ELR (cell line): Measurements from ENCODE around the gene CCDC34.
A peak's percentile ranks its signal among the peaks of the same experiment; 100 is the strongest.

ENCODE experiments used
- DNase-seq: peaks from one replicate; pipeline ENCODE4 v3.0.0-alpha.2; 2015; ENCODE audit warnings: low read depth

The CCDC34 gene

GRCh38 chr11:27392278-27393114 is 29.5 kb upstream of the CCDC34 start:
- DNase-seq = peak; percentile 67

- DNase-seq = peak; percentile 64
Observed at GRCh38 chr11:27391331-27392015, 28.5 kb upstream of the CCDC34 start.

- peak; percentile 60 for DNase-seq
Observed at GRCh38 chr11:27390318-27391295, 27.6 kb upstream of the CCDC34 start.

GRCh38 chr11:27388869-27389268 is 25.9 kb upstream of the CCDC34 start:
- no peak for DNase-seq

GRCh38 chr11:27388001-27388400 is 25.0 kb upstream of the CCDC34 start:
- peak; percentile 25 for DNase-seq

- DNase-seq = no peak
Observed at GRCh38 chr11:27387362-27387761, 24.3 kb upstream of the CCDC34 start.

- no peak for DNase-seq
Observed at GRCh38 chr11:27386181-27386845, 23.3 kb upstream of the CCDC34 start.

- DNase-seq = peak; percentile 87
Observed at GRCh38 chr11:27385245-27385644, 22.2 kb upstream of the CCDC34 start.

GRCh38 chr11:27384227-27384626 is 21.2 kb upstream of the CCDC34 start:
- DNase-seq = no peak

GRCh38 chr11:27383645-27384044 is 20.6 kb upstream of the CCDC34 start:
- DNase-seq = no peak

GRCh38 chr11:27381238-27381666 is 18.2 kb upstream of the CCDC34 start:
- no peak for DNase-seq

GRCh38 chr11:27380771-27381170 is 17.8 kb upstream of the CCDC34 start:
- DNase-seq = no peak

- no peak for DNase-seq
Observed at GRCh38 chr11:27379449-27379848, 16.4 kb upstream of the CCDC34 start.

GRCh38 chr11:27375370-27375769 is 12.4 kb upstream of the CCDC34 start:
- no peak for DNase-seq

GRCh38 chr11:27373856-27374602 is 11.0 kb upstream of the CCDC34 start:
- DNase-seq = no peak

GRCh38 chr11:27373392-27373791 is 10.4 kb upstream of the CCDC34 start:
- no peak for DNase-seq

GRCh38 chr11:27372164-27372563 is 9.1 kb upstream of the CCDC34 start:
- no peak for DNase-seq

- DNase-seq = no peak
Observed at GRCh38 chr11:27371489-27371888, 8.5 kb upstream of the CCDC34 start.

- DNase-seq = no peak
Observed at GRCh38 chr11:27370374-27370773, 7.4 kb upstream of the CCDC34 start.

- no peak for DNase-seq
Observed at GRCh38 chr11:27367881-27368280, 4.9 kb upstream of the CCDC34 start.

GRCh38 chr11:27363576-27364117 is 632 bp upstream of the CCDC34 start:
- DNase-seq = no peak
